ENCODE measurements around the gene P2RY8. TPM values are rescaled to one million over a fixed set of nuclear protein-coding genes. Genes with fewer than 3 reads are reported as not detected.

Gene P2RY8
- total RNA-seq, 1 donor = not detected

DNA sequence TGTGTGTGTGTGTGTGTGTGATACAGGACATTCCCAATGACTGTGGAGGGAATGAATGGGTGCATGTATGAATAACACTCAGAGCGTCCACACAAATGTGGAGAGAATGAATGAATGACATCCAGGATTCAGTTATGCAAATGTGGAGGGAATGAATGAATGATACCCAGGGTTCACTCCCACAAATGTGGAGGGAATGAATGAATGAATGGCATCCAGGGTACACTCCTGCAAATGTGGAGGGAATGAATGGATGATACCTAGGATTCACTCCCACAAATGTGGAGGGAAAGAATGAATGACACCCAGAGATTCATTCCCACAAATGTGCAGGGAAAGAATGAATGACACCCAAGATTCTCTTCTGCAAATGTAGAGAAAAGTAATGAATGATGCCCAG, 48.2 kb downstream of the P2RY8 start:
- H3K4me3 ChIP-seq (ENCODE audit: low read depth, low read length) = no peak overlapping the region
- TF ChIP-seq CTCF (IDR thresholded peaks at IDR 0.05; ENCODE audit: insufficient read depth, low read length) = no peak
- no peak for DNase-seq (ENCODE audit: low read depth)

GRCh38 chrX:1488141-1488540, 48.8 kb downstream of the P2RY8 start:
- H3K4me3 ChIP-seq (ENCODE audit: low read depth, low read length) = no peak overlapping the region
- no peak for DNase-seq (ENCODE audit: low read depth)
- TF ChIP-seq CTCF (IDR thresholded peaks at IDR 0.05; ENCODE audit: insufficient read depth, low read length) = no peak

- no peak overlapping the region for H3K4me3 ChIP-seq (ENCODE audit: low read depth, low read length)
- DNase-seq (ENCODE audit: low read depth) = no peak
- TF ChIP-seq CTCF (IDR thresholded peaks at IDR 0.05; ENCODE audit: insufficient read depth, low read length) = no peak
Observed at GRCh38 chrX:1487401-1487800, 49.6 kb downstream of the P2RY8 start.

- DNase-seq (ENCODE audit: low read depth) = no peak
- H3K4me3 ChIP-seq (ENCODE audit: low read depth, low read length) = no peak overlapping the region
- no peak for TF ChIP-seq CTCF (IDR thresholded peaks at IDR 0.05; ENCODE audit: insufficient read depth, low read length)
Observed at GRCh38 chrX:1486749-1487361, 50.1 kb downstream of the P2RY8 start.

DNA sequence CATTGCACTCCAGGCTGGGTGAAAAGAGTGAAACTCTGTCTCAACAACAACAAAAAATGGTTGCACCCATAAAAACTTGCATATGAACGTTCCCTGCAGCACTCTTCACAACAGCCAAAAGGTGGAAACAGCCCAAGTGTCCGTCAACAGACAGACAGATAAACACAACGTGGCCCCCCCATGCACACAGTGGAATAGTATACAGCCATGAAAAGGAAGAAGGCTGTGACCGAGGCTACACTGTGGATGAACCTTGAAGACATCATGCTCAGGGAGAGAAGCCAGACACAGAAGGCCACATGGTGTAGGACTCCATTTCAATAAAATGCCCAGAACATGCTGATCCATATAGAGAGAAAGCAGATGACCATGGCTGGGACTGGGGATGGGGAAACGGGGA, 50.8 kb downstream of the P2RY8 start:
- no peak for TF ChIP-seq CTCF (IDR thresholded peaks at IDR 0.05; ENCODE audit: insufficient read depth, low read length)
- H3K4me3 ChIP-seq (ENCODE audit: low read depth, low read length) = no peak overlapping the region
- no peak for DNase-seq (ENCODE audit: low read depth)

GRCh38 chrX:1485033-1485432, 52.0 kb downstream of the P2RY8 start:
- DNase-seq (ENCODE audit: low read depth) = no peak
- TF ChIP-seq CTCF (IDR thresholded peaks at IDR 0.05; ENCODE audit: insufficient read depth, low read length) = no peak

DNA sequence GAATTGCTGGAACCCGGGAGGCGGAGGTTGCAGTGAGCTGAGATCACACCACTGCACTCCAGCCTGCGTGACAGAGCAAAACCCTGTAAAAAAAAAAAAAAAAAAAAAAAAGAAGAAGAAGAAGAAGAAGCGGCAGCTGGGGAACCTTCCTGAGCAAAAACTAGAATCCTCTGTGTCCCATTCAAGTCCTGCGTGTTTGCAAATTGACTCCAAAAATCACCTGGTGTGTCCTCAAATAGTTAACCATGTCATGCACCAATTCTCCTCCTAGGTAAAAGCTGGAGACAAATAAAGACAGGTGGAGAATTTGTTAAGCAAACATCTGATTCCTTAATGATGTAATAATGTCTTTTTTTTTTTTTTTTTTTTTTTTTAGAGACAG, 52.4 kb downstream of the P2RY8 start:
- no peak overlapping the region for H3K4me3 ChIP-seq (ENCODE audit: low read depth, low read length)
- DNase-seq (ENCODE audit: low read depth) = no peak
- TF ChIP-seq CTCF (IDR thresholded peaks at IDR 0.05; ENCODE audit: insufficient read depth, low read length) = no peak

More at GRCh38 chrX:1485033-1485432, 52.0 kb downstream of the P2RY8 start:
- H3K4me3 ChIP-seq (ENCODE audit: low read depth, low read length) = no peak overlapping the region
